HepG2 (cell line): ENCODE results near the gene RINL. TPM values are rescaled to one million over a fixed set of nuclear protein-coding genes. Genes with fewer than 3 reads are reported as not detected.

Source experiments
- ARNTL ChIP-seq: sonication (generic); formaldehyde crosslinking; IDR thresholded peaks from 2 replicates; pipeline ENCODE4 v1.4.0; 2020; ENCODE audit warnings: mild to moderate bottlenecking, missing genetic modification reagents
- ATF1 ChIP-seq: IDR thresholded peaks from 2 replicates; pipeline ENCODE4 v1.6.1; 2016; ENCODE audit warnings: mild to moderate bottlenecking, control low read depth
- BCL3 ChIP-seq: sonication (generic); formaldehyde crosslinking; IDR thresholded peaks from 2 replicates; pipeline ENCODE4 v1.5.1; 2020; ENCODE audit warnings: mild to moderate bottlenecking, missing genetic modification reagents, moderate library complexity
- CCAR2 ChIP-seq: fragments of 200-400 bp; formaldehyde crosslinking; optimal IDR thresholded peaks from 2 replicates; pipeline ENCODE3; 2018; ENCODE audit warnings: low read depth, mild to moderate bottlenecking, low read length, moderate library complexity
- CREM ChIP-seq, 2 experiments: sonication (generic) in 1 of 2; formaldehyde crosslinking in 1 of 2; IDR thresholded peaks; 2 replicates each; pipeline versions ENCODE4 v1.4.0 to v1.6.1; 2016 to 2020; ENCODE audit warnings: antibody characterized with exemption in 1 of 2, mild to moderate bottlenecking in 1 of 2, missing genetic modification reagents in 1 of 2
- JUND ChIP-seq: sonication (generic); formaldehyde crosslinking; IDR thresholded peaks from 2 replicates; pipeline ENCODE4 v1.8.0; 2022; ENCODE audit warnings: mild to moderate bottlenecking, missing genetic modification reagents
- NR2C2 ChIP-seq: sonication (generic); formaldehyde crosslinking; IDR thresholded peaks from 2 replicates; pipeline ENCODE4 v1.4.0; 2020; ENCODE audit warnings: missing genetic modification reagents, mild to moderate bottlenecking, moderate library complexity, borderline replicate concordance
- SIX4 ChIP-seq: sonication (generic); formaldehyde crosslinking; IDR thresholded peaks from 2 replicates; pipeline ENCODE4 v1.4.0; 2020; ENCODE audit warnings: missing genetic modification reagents
- ZNF138 ChIP-seq: sonication (generic); formaldehyde crosslinking; IDR thresholded peaks from 2 replicates; pipeline ENCODE4 v1.5.0; 2020; ENCODE audit warnings: mild to moderate bottlenecking, low read depth, missing genetic modification reagents
- ZNF597 ChIP-seq: sonication (generic); formaldehyde crosslinking; IDR thresholded peaks from 2 replicates; pipeline ENCODE4 v1.5.0; 2020; ENCODE audit warnings: missing genetic modification reagents
- ZNF678 ChIP-seq: sonication (generic); formaldehyde crosslinking; IDR thresholded peaks from 2 replicates; pipeline ENCODE4 v1.4.0; 2020; ENCODE audit warnings: mild to moderate bottlenecking, missing genetic modification reagents
- ZNF775 ChIP-seq: sonication (generic); formaldehyde crosslinking; IDR thresholded peaks from 2 replicates; pipeline ENCODE4 v1.4.0; 2020; ENCODE audit warnings: missing genetic modification reagents, mild to moderate bottlenecking, moderate library complexity, borderline replicate concordance
- polyA plus RNA-seq, 8 experiments: library from polyadenylated mRNA; depleted of rRNA in 3 of 8; stranded (reverse) in 7 of 8; unstranded in 1 of 8; fragments of >200 nt; fragmentation: Illumina TruSeq in 4 of 8; extraction: Trizol in 4 of 8; gene quantifications; 2 replicates each; pipeline versions ENCODE4 v1.2.1 to v1.2.3, GENCODE V29; 2011 to 2016; ENCODE audit warnings: low read depth in 4 of 8, missing spikeins in 1 of 8, mixed read lengths in 1 of 8; ENCODE audit not compliant: insufficient read depth in 1 of 8
- total RNA-seq, 5 experiments: library from RNA; depleted of rRNA; stranded (reverse); fragments of >200 nt; fragmentation: Illumina TruSeq; extraction: Trizol; gene quantifications; 2 replicates each; pipeline ENCODE4 v1.2.3, GENCODE V29; 2016; ENCODE audit warnings: low read depth in 1 of 5
- TF ChIP-seq, protein P1 (sequence below): sonication (generic); formaldehyde crosslinking; IDR thresholded peaks from 2 replicates; pipeline ENCODE4 v1.5.1; 2020; ENCODE audit warnings: missing genetic modification reagents, mild to moderate bottlenecking, borderline replicate concordance
- TF ChIP-seq, protein P2 (sequence below): sonication (generic); formaldehyde crosslinking; IDR thresholded peaks from 2 replicates; pipeline ENCODE4 v1.5.0; 2020; ENCODE audit warnings: missing genetic modification reagents
- TF ChIP-seq, protein P3 (sequence below): sonication (generic); formaldehyde crosslinking; IDR thresholded peaks from 2 replicates; pipeline ENCODE4 v1.4.0; 2020; ENCODE audit warnings: mild to moderate bottlenecking, missing genetic modification reagents
- TF ChIP-seq, protein P4 (sequence below): sonication (generic); formaldehyde crosslinking; IDR thresholded peaks from 2 replicates; pipeline ENCODE4 v1.4.0; 2020; ENCODE audit warnings: mild to moderate bottlenecking, missing genetic modification reagents, borderline replicate concordance

Gene RINL
- total and polyA plus RNA-seq, 2 of the 13 experiments (the other 11 are each of a cell fraction or from before 2014, with no cell fraction given) = 11.4 to 18.0 TPM

GRCh38 chr19:38877781-38878574 is at the start of gene RINL (continued):
- TF ChIP-seq, protein P1, sequence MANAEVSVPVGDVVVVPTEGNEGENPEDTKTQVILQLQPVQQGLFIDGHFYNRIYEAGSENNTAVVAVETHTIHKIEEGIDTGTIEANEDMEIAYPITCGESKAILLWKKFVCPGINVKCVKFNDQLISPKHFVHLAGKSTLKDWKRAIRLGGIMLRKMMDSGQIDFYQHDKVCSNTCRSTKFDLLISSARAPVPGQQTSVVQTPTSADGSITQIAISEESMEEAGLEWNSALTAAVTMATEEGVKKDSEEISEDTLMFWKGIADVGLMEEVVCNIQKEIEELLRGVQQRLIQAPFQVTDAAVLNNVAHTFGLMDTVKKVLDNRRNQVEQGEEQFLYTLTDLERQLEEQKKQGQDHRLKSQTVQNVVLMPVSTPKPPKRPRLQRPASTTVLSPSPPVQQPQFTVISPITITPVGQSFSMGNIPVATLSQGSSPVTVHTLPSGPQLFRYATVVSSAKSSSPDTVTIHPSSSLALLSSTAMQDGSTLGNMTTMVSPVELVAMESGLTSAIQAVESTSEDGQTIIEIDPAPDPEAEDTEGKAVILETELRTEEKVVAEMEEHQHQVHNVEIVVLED = no peak
- TF ChIP-seq ZNF138 (CRISPR knock-in tag) (no peak), JUND (CRISPR knock-in tag) (no peak), ARNTL (no peak), ATF1 (CRISPR knock-in tag) (no peak), ZNF775 (CRISPR knock-in tag) (no peak), SIX4 (CRISPR knock-in tag) (no peak), CCAR2 (no peak), ZNF597 (no peak), NR2C2 (CRISPR knock-in tag) (no peak), BCL3 (CRISPR knock-in tag) (0 out of 2 replicates have a peak, but pooled peaks have one; percentile 39), ZNF678 (CRISPR knock-in tag) (no peak), CREM (IDR thresholded peaks at IDR 0.05) (no peak), CREM (CRISPR knock-in tag; IDR thresholded peaks at IDR 0.05) (no peak)
- TF ChIP-seq, protein P2, sequence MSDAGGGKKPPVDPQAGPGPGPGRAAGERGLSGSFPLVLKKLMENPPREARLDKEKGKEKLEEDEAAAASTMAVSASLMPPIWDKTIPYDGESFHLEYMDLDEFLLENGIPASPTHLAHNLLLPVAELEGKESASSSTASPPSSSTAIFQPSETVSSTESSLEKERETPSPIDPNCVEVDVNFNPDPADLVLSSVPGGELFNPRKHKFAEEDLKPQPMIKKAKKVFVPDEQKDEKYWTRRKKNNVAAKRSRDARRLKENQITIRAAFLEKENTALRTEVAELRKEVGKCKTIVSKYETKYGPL (CRISPR knock-in tag) = no peak
- TF ChIP-seq, protein P3, sequence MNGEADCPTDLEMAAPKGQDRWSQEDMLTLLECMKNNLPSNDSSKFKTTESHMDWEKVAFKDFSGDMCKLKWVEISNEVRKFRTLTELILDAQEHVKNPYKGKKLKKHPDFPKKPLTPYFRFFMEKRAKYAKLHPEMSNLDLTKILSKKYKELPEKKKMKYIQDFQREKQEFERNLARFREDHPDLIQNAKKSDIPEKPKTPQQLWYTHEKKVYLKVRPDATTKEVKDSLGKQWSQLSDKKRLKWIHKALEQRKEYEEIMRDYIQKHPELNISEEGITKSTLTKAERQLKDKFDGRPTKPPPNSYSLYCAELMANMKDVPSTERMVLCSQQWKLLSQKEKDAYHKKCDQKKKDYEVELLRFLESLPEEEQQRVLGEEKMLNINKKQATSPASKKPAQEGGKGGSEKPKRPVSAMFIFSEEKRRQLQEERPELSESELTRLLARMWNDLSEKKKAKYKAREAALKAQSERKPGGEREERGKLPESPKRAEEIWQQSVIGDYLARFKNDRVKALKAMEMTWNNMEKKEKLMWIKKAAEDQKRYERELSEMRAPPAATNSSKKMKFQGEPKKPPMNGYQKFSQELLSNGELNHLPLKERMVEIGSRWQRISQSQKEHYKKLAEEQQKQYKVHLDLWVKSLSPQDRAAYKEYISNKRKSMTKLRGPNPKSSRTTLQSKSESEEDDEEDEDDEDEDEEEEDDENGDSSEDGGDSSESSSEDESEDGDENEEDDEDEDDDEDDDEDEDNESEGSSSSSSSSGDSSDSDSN (CRISPR knock-in tag) = peak; percentile 44; the same call in 1 of the 2 replicates
- TF ChIP-seq, protein P4, sequence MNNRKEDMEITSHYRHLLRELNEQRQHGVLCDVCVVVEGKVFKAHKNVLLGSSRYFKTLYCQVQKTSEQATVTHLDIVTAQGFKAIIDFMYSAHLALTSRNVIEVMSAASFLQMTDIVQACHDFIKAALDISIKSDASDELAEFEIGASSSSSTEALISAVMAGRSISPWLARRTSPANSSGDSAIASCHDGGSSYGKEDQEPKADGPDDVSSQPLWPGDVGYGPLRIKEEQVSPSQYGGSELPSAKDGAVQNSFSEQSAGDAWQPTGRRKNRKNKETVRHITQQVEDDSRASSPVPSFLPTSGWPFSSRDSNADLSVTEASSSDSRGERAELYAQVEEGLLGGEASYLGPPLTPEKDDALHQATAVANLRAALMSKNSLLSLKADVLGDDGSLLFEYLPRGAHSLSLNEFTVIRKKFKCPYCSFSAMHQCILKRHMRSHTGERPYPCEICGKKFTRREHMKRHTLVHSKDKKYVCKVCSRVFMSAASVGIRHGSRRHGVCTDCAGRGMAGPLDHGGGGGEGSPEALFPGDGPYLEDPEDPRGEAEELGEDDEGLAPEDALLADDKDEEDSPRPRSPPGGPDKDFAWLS = no peak
